HepG2 (cell line): Measurements from ENCODE around the gene LMAN1L. TPM values are rescaled to one million over a fixed set of nuclear protein-coding genes. Genes with fewer than 3 reads are reported as not detected.

ENCODE experiments used
- HNF4G ChIP-seq, 2 experiments: sonication (generic) in 1 of 2; formaldehyde crosslinking in 1 of 2; IDR thresholded peaks; 2 replicates each; pipeline versions ENCODE4 v1.4.0 to v1.6.1; 2011 to 2020; ENCODE audit warnings: borderline replicate concordance in 2 of 2, low read depth in 2 of 2, mild to moderate bottlenecking in 2 of 2, low read length in 1 of 2, missing genetic modification reagents in 1 of 2, moderate library complexity in 1 of 2
- KDM1A ChIP-seq: IDR thresholded peaks from 2 replicates; pipeline ENCODE4 v1.6.1; 2016; ENCODE audit warnings: missing compliant biosample characterization
- KDM2A ChIP-seq: sonication (generic); formaldehyde crosslinking; IDR thresholded peaks from 2 replicates; pipeline ENCODE4 v1.4.0; 2020; ENCODE audit warnings: low read depth, missing genetic modification reagents, borderline replicate concordance
- MTF1 ChIP-seq: sonication (generic); formaldehyde crosslinking; IDR thresholded peaks from 2 replicates; pipeline ENCODE4 v1.5.0; 2020; ENCODE audit warnings: missing genetic modification reagents
- NONO ChIP-seq, 2 experiments: fragments of 450-650 bp in 1 of 2; sonication (generic) in 1 of 2; formaldehyde crosslinking in 1 of 2; IDR thresholded peaks in 1 of 2; conservative IDR thresholded peaks in 1 of 2; 2 replicates each; pipeline versions ENCODE4 v1.6.1 to v1.8.0; 2017 to 2022; ENCODE audit warnings: mild to moderate bottlenecking in 1 of 2, missing genetic modification reagents in 1 of 2, moderate library complexity in 1 of 2
- SOX5 ChIP-seq: IDR thresholded peaks from 2 replicates; pipeline ENCODE4 v1.6.1; 2016; ENCODE audit warnings: borderline replicate concordance
- ZMYM2 ChIP-seq: sonication (generic); formaldehyde crosslinking; IDR thresholded peaks from 2 replicates; pipeline ENCODE4 v1.8.0; 2022; ENCODE audit warnings: mild to moderate bottlenecking, missing genetic modification reagents
- ZMYM3 ChIP-seq: sonication (generic); formaldehyde crosslinking; IDR thresholded peaks from 2 replicates; pipeline ENCODE4 v1.5.1; 2020; ENCODE audit warnings: mild to moderate bottlenecking, missing genetic modification reagents
- ZNF614 ChIP-seq: IDR thresholded peaks from 2 replicates; pipeline ENCODE4 v1.6.1; 2018; ENCODE audit warnings: missing biosample characterization, missing genetic modification reagents, inconsistent platforms, borderline replicate concordance
- polyA plus RNA-seq, 8 experiments: library from polyadenylated mRNA; depleted of rRNA in 3 of 8; stranded (reverse) in 7 of 8; unstranded in 1 of 8; fragments of >200 nt; fragmentation: Illumina TruSeq in 4 of 8; extraction: Trizol in 4 of 8; gene quantifications; 2 replicates each; pipeline versions ENCODE4 v1.2.1 to v1.2.3, GENCODE V29; 2011 to 2016; ENCODE audit warnings: low read depth in 4 of 8, missing spikeins in 1 of 8, mixed read lengths in 1 of 8; ENCODE audit not compliant: insufficient read depth in 1 of 8
- total RNA-seq, 5 experiments: library from RNA; depleted of rRNA; stranded (reverse); fragments of >200 nt; fragmentation: Illumina TruSeq; extraction: Trizol; gene quantifications; 2 replicates each; pipeline ENCODE4 v1.2.3, GENCODE V29; 2016; ENCODE audit warnings: low read depth in 1 of 5
- TF ChIP-seq, protein P1 (sequence below), 2 experiments: fragments of 450-650 bp in 1 of 2; sonication (generic) in 1 of 2; formaldehyde crosslinking in 1 of 2; IDR thresholded peaks; 2 replicates each; pipeline versions ENCODE4 v1.6.1 to v1.8.0; 2016 to 2022; ENCODE audit warnings: antibody characterized with exemption in 1 of 2, mild to moderate bottlenecking in 1 of 2, missing genetic modification reagents in 1 of 2
- TF ChIP-seq, protein P2 (sequence below): sonication (generic); formaldehyde crosslinking; IDR thresholded peaks from 2 replicates; pipeline ENCODE4 v1.4.0; 2020; ENCODE audit warnings: missing genetic modification reagents
- TF ChIP-seq, protein P3 (sequence below): sonication (generic); formaldehyde crosslinking; IDR thresholded peaks from 2 replicates; pipeline ENCODE4 v1.5.0; 2020; ENCODE audit warnings: mild to moderate bottlenecking, missing genetic modification reagents, moderate library complexity
- TF ChIP-seq, protein P4 (sequence below): sonication (generic); formaldehyde crosslinking; IDR thresholded peaks from 2 replicates; pipeline ENCODE4 v1.4.0; 2020; ENCODE audit warnings: missing genetic modification reagents

The LMAN1L gene
- total and polyA plus RNA-seq, 2 of the 13 experiments (the other 11 are each of a cell fraction or from before 2014, with no cell fraction given) = not detected

DNA sequence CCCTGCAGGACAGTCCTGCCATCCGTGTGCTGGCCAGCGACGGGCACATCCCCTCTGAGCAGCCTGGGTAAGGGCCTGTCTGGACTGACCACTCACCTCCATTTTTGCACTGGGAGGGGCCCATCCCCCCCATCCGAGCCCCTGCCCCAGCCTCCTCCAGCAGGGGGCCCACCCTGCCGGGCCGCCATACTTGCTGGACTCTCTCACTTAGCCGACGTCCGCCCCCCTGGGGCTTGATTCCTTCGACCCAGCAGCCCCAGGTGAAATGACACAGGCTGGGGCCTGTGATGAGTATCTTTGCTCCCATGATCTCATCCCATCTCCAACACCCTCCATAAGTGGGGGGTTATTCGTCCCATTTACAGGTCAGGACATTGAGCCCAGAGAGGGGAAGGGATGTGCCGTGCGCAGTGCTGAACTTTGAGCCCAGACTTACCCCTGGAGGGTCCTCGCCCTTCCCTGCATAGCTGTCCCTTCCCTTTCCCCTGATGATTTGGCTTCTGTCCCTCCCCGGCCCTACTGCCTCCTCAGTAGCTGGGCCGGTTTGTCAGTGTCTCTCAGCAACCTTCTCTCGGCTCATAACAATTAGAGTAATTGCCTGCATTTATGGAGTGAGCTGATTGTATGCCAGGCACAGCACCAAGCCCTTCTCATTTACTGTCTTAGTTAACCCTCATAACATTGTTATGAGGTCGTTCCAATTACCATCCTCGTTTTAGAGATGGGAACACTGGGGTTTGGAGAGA, 4.2 kb downstream of the LMAN1L start (continued):
- TF ChIP-seq, protein P1, sequence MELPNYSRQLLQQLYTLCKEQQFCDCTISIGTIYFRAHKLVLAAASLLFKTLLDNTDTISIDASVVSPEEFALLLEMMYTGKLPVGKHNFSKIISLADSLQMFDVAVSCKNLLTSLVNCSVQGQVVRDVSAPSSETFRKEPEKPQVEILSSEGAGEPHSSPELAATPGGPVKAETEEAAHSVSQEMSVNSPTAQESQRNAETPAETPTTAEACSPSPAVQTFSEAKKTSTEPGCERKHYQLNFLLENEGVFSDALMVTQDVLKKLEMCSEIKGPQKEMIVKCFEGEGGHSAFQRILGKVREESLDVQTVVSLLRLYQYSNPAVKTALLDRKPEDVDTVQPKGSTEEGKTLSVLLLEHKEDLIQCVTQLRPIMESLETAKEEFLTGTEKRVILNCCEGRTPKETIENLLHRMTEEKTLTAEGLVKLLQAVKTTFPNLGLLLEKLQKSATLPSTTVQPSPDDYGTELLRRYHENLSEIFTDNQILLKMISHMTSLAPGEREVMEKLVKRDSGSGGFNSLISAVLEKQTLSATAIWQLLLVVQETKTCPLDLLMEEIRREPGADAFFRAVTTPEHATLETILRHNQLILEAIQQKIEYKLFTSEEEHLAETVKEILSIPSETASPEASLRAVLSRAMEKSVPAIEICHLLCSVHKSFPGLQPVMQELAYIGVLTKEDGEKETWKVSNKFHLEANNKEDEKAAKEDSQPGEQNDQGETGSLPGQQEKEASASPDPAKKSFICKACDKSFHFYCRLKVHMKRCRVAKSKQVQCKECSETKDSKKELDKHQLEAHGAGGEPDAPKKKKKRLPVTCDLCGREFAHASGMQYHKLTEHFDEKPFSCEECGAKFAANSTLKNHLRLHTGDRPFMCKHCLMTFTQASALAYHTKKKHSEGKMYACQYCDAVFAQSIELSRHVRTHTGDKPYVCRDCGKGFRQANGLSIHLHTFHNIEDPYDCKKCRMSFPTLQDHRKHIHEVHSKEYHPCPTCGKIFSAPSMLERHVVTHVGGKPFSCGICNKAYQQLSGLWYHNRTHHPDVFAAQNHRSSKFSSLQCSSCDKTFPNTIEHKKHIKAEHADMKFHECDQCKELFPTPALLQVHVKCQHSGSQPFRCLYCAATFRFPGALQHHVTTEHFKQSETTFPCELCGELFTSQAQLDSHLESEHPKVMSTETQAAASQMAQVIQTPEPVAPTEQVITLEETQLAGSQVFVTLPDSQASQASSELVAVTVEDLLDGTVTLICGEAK (IDR thresholded peaks at IDR 0.05) = no peak
- TF ChIP-seq, protein P1 (CRISPR knock-in tag; IDR thresholded peaks at IDR 0.05) = no peak
- TF ChIP-seq KDM1A (CRISPR knock-in tag) (peak; percentile 54; the same call in 1 of the 2 replicates), ZMYM3 (CRISPR knock-in tag) (peak; percentile 45; the same call in 1 of the 2 replicates), ZMYM2 (CRISPR knock-in tag) (0 out of 2 replicates have a peak, but pooled peaks have one; percentile 45), HNF4G (IDR thresholded peaks at IDR 0.05; ENCODE audit: borderline replicate concordance, low read depth, low read length) (peak; percentile 10; the same call in 1 of the 2 replicates), HNF4G (CRISPR knock-in tag; IDR thresholded peaks at IDR 0.05; ENCODE audit: borderline replicate concordance, low read depth) (no peak), ZNF614 (CRISPR knock-in tag) (no peak), SOX5 (no peak), MTF1 (peak; percentile 87), KDM2A (CRISPR knock-in tag) (no peak), NONO (IDR thresholded peaks at IDR 0.05) (no peak), NONO (CRISPR knock-in tag; conservative IDR thresholded peaks at IDR 0.05) (0 out of 2 replicates have a peak, but pooled peaks have one; percentile 31)
- TF ChIP-seq, protein P2, sequence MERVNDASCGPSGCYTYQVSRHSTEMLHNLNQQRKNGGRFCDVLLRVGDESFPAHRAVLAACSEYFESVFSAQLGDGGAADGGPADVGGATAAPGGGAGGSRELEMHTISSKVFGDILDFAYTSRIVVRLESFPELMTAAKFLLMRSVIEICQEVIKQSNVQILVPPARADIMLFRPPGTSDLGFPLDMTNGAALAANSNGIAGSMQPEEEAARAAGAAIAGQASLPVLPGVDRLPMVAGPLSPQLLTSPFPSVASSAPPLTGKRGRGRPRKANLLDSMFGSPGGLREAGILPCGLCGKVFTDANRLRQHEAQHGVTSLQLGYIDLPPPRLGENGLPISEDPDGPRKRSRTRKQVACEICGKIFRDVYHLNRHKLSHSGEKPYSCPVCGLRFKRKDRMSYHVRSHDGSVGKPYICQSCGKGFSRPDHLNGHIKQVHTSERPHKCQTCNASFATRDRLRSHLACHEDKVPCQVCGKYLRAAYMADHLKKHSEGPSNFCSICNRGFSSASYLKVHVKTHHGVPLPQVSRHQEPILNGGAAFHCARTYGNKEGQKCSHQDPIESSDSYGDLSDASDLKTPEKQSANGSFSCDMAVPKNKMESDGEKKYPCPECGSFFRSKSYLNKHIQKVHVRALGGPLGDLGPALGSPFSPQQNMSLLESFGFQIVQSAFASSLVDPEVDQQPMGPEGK = peak; percentile 36; the same call in 1 of the 2 replicates
- TF ChIP-seq, protein P3, sequence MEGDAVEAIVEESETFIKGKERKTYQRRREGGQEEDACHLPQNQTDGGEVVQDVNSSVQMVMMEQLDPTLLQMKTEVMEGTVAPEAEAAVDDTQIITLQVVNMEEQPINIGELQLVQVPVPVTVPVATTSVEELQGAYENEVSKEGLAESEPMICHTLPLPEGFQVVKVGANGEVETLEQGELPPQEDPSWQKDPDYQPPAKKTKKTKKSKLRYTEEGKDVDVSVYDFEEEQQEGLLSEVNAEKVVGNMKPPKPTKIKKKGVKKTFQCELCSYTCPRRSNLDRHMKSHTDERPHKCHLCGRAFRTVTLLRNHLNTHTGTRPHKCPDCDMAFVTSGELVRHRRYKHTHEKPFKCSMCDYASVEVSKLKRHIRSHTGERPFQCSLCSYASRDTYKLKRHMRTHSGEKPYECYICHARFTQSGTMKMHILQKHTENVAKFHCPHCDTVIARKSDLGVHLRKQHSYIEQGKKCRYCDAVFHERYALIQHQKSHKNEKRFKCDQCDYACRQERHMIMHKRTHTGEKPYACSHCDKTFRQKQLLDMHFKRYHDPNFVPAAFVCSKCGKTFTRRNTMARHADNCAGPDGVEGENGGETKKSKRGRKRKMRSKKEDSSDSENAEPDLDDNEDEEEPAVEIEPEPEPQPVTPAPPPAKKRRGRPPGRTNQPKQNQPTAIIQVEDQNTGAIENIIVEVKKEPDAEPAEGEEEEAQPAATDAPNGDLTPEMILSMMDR (CRISPR knock-in tag) = 0 out of 2 replicates have a peak, but pooled peaks have one; percentile 11
- TF ChIP-seq, protein P4, sequence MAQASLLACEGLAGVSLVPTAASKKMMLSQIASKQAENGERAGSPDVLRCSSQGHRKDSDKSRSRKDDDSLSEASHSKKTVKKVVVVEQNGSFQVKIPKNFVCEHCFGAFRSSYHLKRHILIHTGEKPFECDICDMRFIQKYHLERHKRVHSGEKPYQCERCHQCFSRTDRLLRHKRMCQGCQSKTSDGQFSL = peak; percentile 94
